ENCODE data around the gene HAUS2.

DNA sequence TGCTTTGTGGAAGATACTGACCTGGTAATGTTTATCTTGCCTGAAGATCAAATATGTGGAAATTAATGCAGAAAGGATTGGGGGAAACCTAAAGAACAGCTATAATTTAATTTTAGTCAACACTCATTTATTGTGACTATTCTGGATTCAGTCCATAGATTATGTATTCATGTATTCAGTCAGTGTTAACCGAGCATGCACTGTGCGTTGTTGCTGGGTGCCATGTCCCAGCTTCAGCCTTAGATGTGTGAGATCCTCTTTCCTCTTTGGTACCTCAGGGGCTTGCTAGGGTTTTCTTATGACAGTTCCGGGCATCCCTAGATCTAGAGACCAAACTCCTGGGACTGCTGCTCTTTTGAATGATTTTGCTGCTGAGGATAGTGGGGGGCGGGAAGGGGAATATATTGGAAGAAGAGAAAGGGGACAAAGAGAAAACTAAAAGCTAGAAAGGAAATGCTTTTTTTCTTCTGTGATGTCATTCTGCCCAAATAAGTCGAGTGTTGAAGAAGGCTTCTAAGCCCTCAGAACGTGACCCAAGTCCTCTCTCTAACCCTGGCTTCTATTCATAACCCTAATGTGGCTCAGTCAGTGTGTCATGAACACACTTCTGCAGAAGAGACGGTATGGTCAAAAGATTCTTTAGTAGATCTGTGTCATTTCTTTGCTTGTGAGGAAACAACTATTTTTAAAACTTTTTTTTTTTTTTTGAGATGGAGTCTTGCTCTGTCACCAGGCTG is 60.3 kb downstream of the HAUS2 start:
- TF ChIP-seq, protein P1, sequence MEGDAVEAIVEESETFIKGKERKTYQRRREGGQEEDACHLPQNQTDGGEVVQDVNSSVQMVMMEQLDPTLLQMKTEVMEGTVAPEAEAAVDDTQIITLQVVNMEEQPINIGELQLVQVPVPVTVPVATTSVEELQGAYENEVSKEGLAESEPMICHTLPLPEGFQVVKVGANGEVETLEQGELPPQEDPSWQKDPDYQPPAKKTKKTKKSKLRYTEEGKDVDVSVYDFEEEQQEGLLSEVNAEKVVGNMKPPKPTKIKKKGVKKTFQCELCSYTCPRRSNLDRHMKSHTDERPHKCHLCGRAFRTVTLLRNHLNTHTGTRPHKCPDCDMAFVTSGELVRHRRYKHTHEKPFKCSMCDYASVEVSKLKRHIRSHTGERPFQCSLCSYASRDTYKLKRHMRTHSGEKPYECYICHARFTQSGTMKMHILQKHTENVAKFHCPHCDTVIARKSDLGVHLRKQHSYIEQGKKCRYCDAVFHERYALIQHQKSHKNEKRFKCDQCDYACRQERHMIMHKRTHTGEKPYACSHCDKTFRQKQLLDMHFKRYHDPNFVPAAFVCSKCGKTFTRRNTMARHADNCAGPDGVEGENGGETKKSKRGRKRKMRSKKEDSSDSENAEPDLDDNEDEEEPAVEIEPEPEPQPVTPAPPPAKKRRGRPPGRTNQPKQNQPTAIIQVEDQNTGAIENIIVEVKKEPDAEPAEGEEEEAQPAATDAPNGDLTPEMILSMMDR (IDR thresholded peaks at IDR 0.05; ENCODE audit: low read depth, low read length) = no peak
- no peak for TF ChIP-seq MAX (IDR thresholded peaks at IDR 0.05; ENCODE audit: low read depth, low read length)

All from NB4 (cell line).